Epithelial cell of proximal tubule (primary cell): ENCODE results near the gene DENND11. TPM values are rescaled to one million over a fixed set of nuclear protein-coding genes. Genes with fewer than 3 reads are reported as not detected.

Source experiments
- DNase-seq: peaks from one replicate; pipeline ENCODE4 v3.0.0-alpha.2; 2011; ENCODE audit warnings: low read depth
- H3K4me3 ChIP-seq: 2 replicates; pipeline ENCODE4 v1.5.1; 2011; ENCODE audit warnings: low read depth, mild to moderate bottlenecking, low read length
- total RNA-seq: library from RNA; depleted of rRNA; stranded (reverse); fragments of >200 nt; gene quantifications from 2 replicates; pipeline ENCODE4 v1.2.3, GENCODE V29; 2015
- TF ChIP-seq, protein P1 (sequence below): conservative IDR thresholded peaks from 2 replicates; pipeline ENCODE4 v1.5.1; 2012; ENCODE audit warnings: low read depth, mild to moderate bottlenecking, low read length

Gene DENND11
- total RNA-seq, 1 donor from 2014 or later = 12.2 TPM

DNA sequence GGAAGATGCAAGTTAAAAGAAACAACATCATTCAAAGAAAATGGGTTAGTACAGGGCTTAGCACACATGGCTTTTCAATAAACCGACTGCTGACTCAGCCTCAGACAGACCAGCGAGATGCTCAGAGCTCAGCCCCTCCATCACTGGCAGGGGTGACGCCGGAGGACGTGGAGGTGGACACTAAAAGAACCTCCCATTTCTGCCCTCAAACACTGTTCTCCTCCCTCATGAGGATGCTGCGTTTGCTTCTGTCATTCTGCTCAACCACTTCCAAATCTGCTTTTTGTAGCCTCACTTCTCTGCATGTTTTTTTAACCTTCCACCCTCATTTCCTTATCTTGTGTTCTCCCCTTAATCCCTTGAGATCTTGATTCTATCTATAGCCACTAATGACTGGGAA lies 15.3 kb downstream of the DENND11 start:
- DNase-seq = no peak
- no peak overlapping the region for H3K4me3 ChIP-seq
- TF ChIP-seq, protein P1, sequence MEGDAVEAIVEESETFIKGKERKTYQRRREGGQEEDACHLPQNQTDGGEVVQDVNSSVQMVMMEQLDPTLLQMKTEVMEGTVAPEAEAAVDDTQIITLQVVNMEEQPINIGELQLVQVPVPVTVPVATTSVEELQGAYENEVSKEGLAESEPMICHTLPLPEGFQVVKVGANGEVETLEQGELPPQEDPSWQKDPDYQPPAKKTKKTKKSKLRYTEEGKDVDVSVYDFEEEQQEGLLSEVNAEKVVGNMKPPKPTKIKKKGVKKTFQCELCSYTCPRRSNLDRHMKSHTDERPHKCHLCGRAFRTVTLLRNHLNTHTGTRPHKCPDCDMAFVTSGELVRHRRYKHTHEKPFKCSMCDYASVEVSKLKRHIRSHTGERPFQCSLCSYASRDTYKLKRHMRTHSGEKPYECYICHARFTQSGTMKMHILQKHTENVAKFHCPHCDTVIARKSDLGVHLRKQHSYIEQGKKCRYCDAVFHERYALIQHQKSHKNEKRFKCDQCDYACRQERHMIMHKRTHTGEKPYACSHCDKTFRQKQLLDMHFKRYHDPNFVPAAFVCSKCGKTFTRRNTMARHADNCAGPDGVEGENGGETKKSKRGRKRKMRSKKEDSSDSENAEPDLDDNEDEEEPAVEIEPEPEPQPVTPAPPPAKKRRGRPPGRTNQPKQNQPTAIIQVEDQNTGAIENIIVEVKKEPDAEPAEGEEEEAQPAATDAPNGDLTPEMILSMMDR = no peak

DNA sequence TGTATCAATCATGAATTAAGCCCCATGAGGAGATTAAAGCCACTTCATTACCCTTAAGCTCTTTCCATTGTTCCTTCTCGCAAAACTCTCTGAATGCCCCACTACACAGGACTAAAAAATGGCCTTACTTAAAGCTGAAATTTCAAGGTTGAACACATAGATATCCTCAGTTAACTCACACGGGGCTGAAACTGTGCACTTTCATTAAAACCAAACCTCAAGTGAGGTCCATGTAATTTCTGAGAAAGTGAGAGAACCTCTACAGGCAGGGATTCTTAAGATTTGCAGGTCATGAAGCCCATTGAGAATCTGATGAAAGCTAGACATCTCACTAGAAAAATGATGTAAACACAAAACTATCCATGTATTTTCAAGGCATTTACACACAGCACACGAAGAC lies 15.9 kb downstream of the DENND11 start:
- no peak overlapping the region for H3K4me3 ChIP-seq
- no peak for DNase-seq
- TF ChIP-seq, protein P1 = no peak

DNA sequence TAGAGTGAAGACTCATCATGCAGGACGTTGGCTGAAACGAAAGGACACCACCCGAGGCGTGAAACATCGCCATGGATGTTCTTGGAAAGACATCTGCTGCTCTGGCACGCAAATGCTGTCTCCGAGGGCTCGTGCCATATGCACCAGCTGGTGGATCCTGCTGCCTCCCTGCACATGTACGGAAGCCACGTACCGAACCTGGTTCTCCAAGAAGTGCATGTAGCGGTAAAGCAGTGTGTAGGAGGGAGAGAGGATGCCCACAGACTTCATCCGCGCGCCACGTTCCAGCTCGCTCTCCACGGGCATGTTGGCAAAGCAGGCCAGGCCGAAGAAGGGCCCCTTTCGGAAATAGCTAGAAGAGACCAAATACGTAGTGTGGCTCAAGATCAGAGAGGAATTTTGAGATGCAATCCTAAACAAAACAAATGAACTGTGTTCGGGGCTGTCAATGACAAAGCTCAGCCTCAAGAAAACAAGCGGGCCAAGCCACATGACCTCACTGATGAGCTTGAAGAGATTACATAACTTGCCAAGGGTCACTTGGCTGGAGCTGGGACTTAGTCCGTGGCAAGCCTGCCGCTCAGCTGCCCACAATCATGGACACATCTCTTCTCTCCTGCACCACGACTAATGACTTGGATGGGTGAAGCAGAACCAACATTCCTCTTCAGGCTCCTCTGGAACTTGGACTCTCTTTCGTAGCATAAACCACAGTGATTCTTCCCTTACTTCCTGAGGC lies 16.5 kb downstream of the DENND11 start:
- peak; percentile 37 for DNase-seq
- no peak overlapping the region for H3K4me3 ChIP-seq
- TF ChIP-seq, protein P1 = no peak

DNA sequence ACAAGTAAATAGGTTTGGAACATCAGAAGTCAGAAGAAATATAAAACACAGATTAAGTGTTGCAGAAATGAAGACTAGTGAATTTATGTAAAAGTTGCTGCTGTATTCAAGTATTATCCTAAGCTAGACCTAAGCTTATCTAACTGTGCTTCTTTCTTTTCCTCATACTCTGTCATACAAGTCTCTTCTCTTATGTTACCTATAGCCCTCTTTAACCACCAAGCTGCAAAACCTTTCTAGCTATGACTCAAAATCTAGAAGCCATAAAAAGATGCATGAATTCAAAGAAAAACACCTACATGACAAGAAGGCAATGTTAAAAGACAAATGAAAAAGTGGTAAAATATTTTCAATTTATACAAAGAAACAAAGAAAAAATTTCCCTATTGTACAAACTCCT lies 23.0 kb downstream of the DENND11 start:
- H3K4me3 ChIP-seq = no peak overlapping the region
- TF ChIP-seq, protein P1 = no peak
- no peak for DNase-seq

DNA sequence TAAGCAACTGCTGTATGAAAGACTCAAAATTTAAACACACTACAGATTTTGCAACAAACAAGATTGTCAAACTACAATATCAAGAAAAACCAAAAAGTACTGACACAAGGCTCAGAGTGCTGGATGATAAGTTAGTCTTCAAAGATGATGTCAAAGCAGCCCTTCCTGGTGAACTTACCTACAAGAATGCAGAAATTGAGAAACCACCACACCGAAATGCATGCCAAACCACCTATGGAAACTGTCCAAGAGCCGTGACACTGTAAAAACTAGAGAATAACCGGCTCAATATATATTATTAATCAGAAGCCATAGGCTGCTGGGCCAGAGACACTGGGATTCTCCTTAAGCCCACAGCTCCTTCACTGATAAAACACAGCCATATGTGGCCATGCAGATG lies 25.3 kb downstream of the DENND11 start:
- TF ChIP-seq, protein P1 = no peak
- DNase-seq = no peak
- no peak overlapping the region for H3K4me3 ChIP-seq

DNA sequence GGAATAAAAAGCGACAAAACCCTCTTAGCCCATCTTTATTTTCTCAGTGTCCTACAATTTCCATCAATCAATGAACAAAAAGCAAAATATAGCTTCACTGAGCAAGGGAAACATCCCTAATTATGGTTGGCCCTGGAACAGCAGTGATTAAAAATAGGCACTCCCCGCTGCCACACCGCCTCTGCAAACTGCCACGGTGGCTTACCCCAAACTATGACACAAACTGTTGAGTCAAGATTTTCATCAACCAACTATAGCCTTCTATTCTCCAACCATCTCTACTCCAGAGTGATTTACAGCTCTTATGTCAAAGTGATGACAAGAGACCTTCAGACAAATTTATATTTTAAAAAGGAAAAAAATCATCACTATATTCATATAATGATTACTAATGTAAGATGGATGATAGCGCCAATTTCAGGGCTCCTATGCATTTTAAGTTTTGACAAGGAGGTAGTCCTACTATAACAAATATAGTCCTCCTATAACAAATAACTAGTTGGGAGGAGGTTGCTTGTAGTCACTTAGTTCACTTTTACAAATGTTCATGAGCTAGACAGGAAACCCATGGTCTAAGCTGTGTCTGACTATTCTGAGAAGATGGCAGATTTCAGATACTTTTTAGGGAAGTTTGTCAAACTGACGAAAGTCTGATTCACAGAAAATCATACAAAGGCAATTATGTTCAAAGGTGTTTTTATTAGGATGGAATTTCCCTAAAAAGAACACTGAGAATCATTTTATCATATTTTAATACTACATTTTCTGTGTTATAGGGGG lies 26.3 kb downstream of the DENND11 start:
- no peak overlapping the region for H3K4me3 ChIP-seq
- TF ChIP-seq, protein P1 = no peak
- DNase-seq = no peak

DNA sequence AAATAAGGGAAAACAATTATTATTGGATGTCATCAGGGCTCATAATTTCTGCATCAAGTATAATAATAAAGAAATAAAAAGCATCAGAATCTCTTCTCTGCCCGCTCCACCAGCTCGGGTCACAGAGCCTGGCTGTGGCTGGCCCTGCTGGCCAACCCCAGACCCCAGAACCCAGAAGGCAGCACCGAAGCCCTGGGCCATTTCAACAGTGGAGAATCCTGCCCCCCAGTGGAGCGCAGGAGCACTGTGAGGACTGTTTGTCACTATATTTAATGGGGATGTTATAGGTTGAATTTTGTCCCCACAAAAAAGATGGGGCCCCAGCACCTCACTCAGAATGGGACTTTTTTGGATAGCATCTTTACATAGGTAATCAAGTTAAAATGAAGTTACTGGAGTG lies 27.3 kb downstream of the DENND11 start:
- H3K4me3 ChIP-seq = no peak overlapping the region
- TF ChIP-seq, protein P1 = peak; percentile 59
- no peak for DNase-seq
